ENCODE measurements around the gene NHLRC3. TPM values are rescaled to one million over a fixed set of nuclear protein-coding genes. Genes with fewer than 3 reads are reported as not detected.

Gene NHLRC3
- total RNA-seq, 4 donors from 2014 or later, result 31.0 to 46.4 (median 38.5) TPM

GRCh38 chr13:39023316-39023715 lies 14.9 kb upstream of the NHLRC3 start:
- H3K27me3 ChIP-seq, result no peaks in the 10 kb centered on the region
- no peak overlapping the region for H3K4me3 ChIP-seq (replicated peaks in 1 of 3)
- H3K36me3 ChIP-seq, result peaks cover 6 to 38% of the 10 kb centered on the region in 2 donors
- 71 to 74% methylated on average over 2 of the region's 2 CpGs for WGBS, 2 donors
- no peaks in the 10 kb centered on the region for H3K9me3 ChIP-seq
- intact Hi-C loops (cut with DNase I), result no loop called here
- H3K27ac ChIP-seq, result peak overlapping the region in 1 of 3 donors; percentile 25
- no peak for TF ChIP-seq CTCF (IDR thresholded peaks at IDR 0.05)
- TF ChIP-seq POLR2A (IDR thresholded peaks at IDR 0.05), result no peak
- no peak for DNase-seq
- H3K4me1 ChIP-seq, result peaks cover 0 to 15% of the 10 kb centered on the region in 2 donors

GRCh38 chr13:39023761-39024160 lies 14.5 kb upstream of the NHLRC3 start:
- intact Hi-C loops (cut with DNase I), result no loop called here
- DNase-seq, result peak; percentile 5 to 12
- Histone ChIP-seq H3K27ac (peak overlapping the region in 1 of 3 donors; percentile 25), H3K27me3 (no peaks in the 10 kb centered on the region), H3K4me3 (replicated peaks in 1 of 3) (no peak overlapping the region), H3K36me3 (peaks cover 6 to 38% of the 10 kb centered on the region in 2 donors), H3K9me3 (no peaks in the 10 kb centered on the region), H3K4me1 (peaks cover 0 to 15% of the 10 kb centered on the region in 2 donors)
- TF ChIP-seq CTCF (IDR thresholded peaks at IDR 0.05) (no peak), POLR2A (IDR thresholded peaks at IDR 0.05) (no peak)

GRCh38 chr13:39025433-39025839 lies 12.8 kb upstream of the NHLRC3 start:
- DNase-seq, result no peak
- Histone ChIP-seq H3K4me1 (peaks cover 0 to 15% of the 10 kb centered on the region in 2 donors), H3K27me3 (no peaks in the 10 kb centered on the region), H3K9me3 (no peaks in the 10 kb centered on the region), H3K27ac (no peak overlapping the region), H3K4me3 (replicated peaks in 1 of 3) (no peak overlapping the region), H3K36me3 (peaks cover 6 to 38% of the 10 kb centered on the region in 2 donors)
- 77 to 78% methylated on average over 2 of the region's 2 CpGs for WGBS, 2 donors
- intact Hi-C loops (cut with DNase I), result no loop called here
- TF ChIP-seq POLR2A (IDR thresholded peaks at IDR 0.05) (no peak), CTCF (IDR thresholded peaks at IDR 0.05) (no peak)

- no peak overlapping the region for H3K4me3 ChIP-seq (replicated peaks in 1 of 3)
- TF ChIP-seq CTCF (IDR thresholded peaks at IDR 0.05), result no peak
- 99 to 100% methylated on average over 1 of the region's 1 CpG for WGBS, 2 donors
- H3K36me3 ChIP-seq, result peaks cover 0 to 3% of the 10 kb centered on the region in 2 donors
- no peaks in the 10 kb centered on the region for H3K9me3 ChIP-seq
- intact Hi-C loops (cut with DNase I), result no loop called here
- DNase-seq, result no peak
- H3K4me1 ChIP-seq, result peaks cover 15% of the 10 kb centered on the region in 2 donors
- H3K27me3 ChIP-seq, result no peaks in the 10 kb centered on the region
- H3K27ac ChIP-seq, result no peak overlapping the region
These were observed 6.1 kb upstream of the NHLRC3 start for GRCh38 chr13:39032150-39032549.

GRCh38 chr13:39034085-39034484 lies 4.2 kb upstream of the NHLRC3 start:
- WGBS, 2 donors, result 93 to 95% methylated on average over 1 of the region's 1 CpG
- H3K36me3 ChIP-seq, result no peaks in the 10 kb centered on the region
- no peaks in the 10 kb centered on the region for H3K9me3 ChIP-seq
- TF ChIP-seq POLR2A (IDR thresholded peaks at IDR 0.05) (no peak), CTCF (IDR thresholded peaks at IDR 0.05) (no peak)
- peaks cover 15 to 17% of the 10 kb centered on the region in 2 donors for H3K4me1 ChIP-seq
- intact Hi-C loops (cut with DNase I), result no loop called here
- no peaks in the 10 kb centered on the region for H3K27me3 ChIP-seq
- no peak for DNase-seq
- no peak overlapping the region for H3K4me3 ChIP-seq (replicated peaks in 1 of 3)
- no peak overlapping the region for H3K27ac ChIP-seq

Measured in thyroid gland (tissue), 4 donors.